RPMI7951 (cell line): ENCODE results near the gene HK2. TPM values are rescaled to one million over a fixed set of nuclear protein-coding genes. Genes with fewer than 3 reads are reported as not detected.

Experiments
- DNase-seq: peaks from one replicate; pipeline ENCODE4 v3.0.0-alpha.2; 2012; ENCODE audit warnings: low read depth
- total RNA-seq: library from RNA; depleted of rRNA; stranded (reverse); fragments of >200 nt; shearing (Covaris generic); gene quantifications from 2 replicates; pipeline ENCODE4 v1.2.3, GENCODE V29; 2014

Gene HK2
- total RNA-seq, 1 experiment from 2014 or later: 16.5 TPM

DNA sequence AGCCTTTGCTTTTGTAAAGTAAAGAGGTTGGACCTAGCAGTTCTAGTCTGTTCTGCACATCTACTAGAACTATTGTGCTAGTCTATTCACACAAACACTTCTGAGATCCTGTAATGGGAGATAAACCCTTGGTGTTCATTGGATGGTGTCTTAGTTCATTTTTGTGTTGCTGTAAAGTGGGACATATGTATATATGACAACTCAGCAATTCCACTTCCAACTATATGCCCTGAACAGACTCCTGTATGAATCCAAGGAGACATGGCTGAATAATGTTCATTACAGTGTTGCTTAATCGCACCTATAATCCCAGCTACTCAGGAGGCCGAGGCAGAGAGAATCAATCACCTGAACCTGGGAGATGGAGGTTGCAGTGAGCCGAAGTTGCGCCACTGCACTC, 23.3 kb downstream of the HK2 start:
- DNase-seq: no peak

DNA sequence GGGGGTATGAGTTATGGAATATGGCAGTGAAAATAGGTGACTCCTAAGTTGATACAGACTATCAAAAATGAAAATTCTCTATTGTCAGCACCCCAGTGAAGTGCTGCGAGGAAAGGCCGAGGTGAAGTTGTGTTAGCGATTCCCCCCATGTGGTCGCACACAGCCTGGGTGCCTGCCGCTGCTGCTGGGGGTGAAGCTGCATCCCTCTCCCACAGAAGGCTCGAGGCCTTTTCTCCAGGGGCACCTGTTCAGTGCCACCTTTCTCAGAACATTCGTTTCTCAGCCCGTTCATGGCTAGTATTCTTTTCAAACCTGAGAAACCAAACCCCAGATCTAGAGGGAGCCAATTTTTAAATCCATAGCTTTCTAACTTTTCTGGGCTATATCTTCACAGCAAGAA, 23.8 kb downstream of the HK2 start:
- no peak for DNase-seq

DNA sequence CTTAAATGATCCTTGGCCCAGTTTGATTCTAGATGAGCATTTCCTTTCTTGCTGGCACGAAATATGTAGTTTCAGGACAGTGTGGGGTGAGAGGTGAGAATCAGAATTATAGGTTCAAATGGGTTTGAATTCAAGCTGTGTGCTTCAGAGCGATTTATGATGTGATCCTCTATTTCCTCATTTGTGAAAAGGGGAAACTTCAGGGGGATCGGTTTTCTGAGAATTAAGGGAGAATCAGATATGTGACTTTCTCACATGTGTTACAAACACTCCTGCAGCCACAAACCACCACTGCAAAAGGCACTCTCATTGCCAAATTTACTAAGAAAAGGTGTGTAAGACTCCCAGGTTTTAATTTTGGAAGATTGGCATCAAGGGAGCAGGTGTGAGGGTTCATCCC, 24.4 kb downstream of the HK2 start:
- DNase-seq: no peak

DNA sequence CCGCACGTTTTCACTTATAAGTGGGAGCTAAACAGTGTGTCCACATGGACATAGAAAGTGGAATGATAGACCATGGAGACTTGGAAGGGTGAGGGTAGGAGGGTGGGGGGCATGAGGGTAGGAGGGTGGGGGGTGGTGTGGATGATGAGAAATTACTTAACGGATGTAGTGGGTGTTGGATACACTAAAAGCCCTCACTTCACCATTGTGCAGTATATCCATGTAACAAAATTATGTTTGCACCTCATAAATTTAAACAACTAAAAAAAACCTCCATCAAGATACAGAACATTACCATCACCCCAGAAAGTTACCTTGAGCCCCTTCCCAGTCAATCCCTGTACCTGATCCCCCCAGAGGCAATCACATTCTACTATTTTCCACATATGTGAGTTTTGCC, 26.2 kb downstream of the HK2 start:
- DNase-seq: no peak

DNA sequence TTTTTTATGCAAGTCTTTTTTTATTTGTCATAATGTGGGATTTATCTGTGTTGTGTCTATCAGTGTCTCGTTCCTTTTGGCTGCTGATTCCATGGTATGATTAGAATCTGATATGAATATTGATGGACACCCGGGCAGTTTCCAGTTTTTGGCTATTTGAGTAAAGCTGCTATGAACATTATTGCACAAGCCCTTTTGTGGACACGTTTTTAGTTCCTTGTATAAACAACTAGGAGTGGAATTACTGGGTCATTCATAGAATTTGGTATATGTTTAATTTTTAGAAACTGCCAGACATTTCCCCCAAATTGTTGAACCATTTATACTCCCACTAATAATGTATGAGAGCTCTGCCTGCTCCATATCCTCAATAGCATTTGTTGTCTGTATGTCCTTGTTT, 26.6 kb downstream of the HK2 start:
- no peak for DNase-seq

DNA sequence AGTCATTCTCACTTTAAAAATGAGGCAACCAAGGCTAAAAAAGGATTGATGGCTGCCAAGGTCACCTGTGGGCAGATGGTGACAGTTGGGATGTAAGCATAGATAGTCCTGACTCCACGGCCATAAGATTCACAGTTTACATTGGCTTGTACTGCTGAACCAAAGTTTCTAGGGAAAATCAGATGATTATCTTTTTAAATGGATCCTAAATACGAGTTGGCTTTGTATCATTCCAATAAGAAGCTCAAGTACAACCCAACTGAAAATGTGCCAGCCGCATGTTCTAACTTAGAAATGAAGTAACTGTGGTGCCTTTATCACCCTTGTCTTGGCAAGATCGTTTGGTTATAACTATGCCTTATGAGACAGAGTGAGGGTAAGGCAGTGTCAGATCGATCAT, 27.6 kb downstream of the HK2 start:
- no peak for DNase-seq

DNA sequence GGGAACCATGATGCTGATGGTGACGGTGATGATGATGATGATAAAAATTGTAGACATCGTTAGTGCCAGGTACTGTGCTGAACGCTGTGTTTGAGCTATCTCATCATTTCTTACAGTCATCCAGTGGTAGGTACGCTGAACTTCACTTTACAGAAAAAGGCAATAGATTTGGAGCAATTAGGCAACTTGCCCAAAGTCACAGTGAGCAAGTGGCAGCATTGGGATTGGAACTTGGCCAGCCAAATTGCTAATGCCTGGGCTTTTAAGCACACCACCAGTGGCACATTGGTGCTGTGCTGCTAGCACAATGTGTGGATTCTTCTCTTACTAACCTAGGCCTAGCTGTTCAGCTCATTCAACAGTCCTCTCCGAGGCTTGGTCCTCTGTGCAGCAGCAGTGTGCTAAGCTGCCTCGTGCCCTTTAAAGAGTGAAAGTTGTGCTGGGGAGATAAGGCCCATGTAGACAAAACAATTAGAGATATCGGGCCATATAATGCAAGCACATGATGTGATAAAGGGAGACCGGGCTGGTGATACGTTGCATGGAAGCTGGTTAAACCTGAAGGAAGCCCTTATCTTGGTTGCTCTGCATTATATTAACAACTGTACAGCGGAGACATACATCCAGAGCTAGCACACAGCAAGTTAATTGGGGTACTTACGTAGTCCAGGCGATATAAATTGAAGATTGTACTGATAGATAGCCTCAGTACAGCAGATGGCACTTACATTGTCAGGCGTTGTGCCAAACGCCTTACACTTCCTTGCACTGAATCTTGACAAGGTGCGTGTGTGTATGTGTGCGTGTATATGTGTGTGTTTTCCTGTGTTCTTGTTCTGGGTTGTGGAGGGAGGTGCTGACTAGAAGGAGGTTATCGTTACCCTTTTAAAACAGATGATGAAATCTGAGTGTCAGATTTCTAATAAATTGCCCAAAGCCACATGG, 28.4 kb downstream of the HK2 start:
- no peak for DNase-seq

DNA sequence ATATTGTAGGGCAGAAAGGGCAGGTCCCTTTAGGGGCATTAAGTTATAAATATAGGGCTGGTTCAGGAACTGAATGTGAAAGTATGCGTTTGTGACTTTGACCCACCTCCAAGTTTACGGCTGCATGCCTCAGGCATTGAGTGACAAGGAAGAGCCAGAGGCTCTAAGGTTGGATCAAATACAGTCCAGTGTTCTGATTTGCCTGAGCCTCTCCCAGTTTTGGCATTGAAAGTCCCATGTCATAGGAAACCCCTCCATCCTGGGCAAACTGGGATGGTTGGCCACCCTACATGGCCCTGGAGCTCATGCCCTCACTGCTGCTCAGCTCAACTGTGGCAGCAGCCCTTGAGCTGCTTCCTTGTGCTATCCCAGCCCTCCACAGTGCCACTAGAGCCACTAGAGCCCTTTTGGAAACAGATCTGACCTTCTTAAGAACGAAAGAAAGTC, 29.9 kb downstream of the HK2 start:
- no peak for DNase-seq

DNA sequence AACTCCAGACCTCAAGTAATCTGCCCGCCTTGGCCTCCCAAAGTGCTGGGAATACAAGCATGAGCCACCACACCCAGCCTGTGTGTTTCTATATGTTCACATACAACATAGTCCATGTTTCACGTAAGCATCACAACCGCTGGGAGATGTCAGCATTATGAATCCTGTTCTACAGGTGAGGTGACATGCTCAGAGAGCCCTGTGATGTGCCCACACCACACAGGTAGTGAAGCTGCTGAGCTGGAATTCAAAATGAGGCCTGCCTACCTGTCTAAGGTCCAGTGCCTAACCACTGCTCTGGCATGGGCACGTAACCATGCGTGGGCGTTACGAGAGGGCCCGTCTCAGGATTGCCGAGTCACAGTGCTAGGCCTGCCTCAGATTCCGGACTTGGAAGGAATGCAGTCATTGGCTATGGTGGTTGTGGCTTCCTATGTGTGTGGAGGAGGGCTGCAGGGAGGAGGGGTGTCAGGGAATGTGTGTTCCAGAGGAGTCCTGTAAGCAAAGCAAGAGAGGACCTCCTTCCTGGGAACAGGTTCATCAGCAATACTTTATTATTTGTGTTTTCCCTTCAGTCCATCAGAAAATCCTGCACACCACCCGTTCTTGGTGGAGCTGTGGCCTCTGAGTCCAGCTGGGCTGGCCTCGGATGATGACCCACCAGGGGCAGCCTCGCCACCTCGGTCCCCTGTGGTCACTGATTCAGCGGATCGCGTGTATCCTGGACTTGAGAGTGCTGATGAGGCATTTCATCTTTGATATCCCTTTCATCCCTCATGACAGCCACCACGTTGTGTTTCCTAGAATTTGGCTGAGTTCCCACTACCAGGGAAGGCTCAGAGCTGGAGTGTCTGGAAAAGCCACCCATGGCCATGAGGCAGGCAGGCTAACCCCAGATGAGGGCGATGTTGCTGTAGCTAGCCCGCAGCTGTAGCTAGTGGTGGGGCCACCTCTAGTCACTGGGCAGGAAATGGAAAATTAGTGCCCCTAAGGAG, 31.1 kb downstream of the HK2 start:
- peak; percentile 99 for DNase-seq

DNA sequence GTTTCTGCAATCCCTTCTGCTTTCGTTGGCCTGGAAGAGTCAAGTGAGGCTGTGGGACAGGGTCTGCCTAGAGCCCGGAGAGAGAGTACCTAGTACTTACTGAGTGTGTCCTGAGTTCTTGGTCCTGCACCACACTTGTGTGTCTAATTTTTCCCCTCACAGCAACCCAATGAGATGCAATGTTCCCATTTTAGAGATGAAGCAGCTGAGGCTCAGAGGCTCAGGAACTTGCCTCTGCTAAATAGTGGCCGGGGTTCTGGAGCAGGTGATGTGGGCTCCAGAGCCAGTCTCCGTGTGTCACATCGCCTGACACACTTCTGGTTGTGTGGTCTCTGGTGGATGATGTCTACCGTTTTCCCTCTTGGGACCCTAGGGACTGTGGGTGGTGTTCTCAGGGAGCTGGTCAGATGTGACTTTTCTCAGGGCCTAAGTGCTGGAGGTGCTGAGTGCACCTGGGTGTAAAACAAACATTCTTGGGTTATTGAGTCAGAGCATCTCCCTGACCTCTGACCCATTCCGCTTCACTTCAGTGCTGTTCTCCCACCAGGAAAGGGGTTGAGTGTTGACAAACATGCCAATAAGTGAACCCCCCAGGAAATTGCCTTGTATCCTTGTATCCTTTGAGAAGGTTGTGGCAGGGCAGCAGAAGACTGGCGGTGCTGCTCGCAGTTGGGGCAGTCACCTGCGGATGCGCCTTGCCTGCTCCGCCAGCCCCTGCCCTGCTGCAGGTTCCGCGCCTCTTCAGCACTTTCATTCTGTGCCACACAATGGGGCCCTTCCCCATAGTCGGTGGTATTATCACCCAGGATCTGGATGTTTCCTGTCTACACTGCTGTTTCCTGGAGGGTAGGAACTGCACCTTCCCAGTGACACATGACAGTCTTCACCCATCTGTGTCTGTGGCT, 32.1 kb downstream of the HK2 start:
- peak; percentile 57 for DNase-seq

DNA sequence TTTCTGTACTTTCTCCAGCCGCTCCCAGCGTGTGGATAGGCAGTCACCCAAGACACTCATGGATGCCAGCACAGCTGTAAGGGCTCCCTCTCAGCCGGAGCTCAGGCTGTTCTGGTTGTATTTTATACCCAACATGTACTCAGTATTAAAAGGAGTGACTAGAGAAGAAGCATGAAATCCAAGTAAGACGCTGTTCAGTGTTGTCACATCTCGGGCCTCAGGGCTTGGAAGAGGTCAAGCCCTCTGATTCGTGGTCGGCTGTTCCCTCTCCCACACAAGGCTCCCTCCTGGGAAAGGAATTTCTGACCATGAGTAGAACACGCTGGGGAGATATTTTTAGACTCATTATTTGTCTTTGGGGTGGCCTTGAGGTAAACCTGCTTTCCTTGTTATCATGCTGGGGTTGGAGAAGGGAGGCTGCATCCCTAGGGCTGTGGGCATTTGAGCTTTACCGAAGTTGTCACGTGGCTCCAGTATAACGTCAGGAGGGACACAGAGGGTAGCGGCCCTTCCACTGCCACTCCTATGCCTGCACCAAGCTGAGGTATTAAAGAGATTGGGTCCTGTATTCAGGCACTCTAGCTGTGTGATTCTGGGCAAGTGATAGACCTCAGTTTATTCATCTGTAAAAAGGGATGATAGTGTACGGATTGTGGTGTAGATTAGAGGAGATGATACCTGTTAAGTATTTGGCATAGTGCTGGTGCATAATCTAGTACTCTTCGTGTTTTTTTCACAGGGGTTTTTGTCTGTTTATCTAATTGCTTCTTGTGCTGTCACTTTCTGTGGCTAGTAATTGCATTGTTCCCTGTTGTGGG, 34.1 kb downstream of the HK2 start:
- DNase-seq: peak; percentile 99

DNA sequence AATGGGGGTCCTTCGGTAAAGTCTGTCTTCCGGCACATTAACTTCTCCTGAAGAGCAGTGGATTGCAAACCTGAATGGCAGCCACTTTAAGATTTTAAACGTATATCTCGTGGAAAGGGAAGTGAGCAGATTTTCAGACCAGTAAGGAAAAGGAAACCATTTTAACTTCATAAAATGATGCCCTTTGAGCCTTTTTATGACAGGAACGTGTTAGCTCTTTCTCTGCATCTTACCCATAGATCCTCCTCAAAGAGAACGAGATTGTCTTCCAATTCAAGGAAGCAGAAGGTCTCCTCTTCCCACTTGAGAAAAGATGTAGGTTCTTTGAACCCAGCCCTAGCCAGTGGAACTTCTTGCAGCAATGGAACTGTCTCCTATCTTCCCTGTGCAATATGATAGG, 35.6 kb downstream of the HK2 start:
- DNase-seq: no peak

DNA sequence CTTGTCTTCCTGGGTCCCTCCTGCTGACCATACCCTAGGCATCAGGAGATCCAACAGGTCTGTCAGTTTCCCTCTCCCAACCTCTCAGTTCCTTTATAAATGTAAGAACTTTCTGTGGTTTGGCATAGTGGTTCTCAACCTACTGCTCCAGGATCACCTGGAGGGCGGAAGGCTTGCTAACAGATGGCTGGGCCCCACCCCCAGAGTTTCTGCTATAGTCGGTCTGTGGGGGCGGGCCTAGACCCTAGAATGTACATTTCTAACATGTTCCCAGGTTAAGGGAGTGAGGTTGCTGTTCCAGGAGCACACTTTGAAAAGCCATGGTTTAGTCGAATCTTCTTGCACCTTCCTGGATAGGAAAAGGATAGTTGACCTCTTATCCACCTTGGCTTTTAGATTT, 37.0 kb downstream of the HK2 start:
- no peak for DNase-seq

DNA sequence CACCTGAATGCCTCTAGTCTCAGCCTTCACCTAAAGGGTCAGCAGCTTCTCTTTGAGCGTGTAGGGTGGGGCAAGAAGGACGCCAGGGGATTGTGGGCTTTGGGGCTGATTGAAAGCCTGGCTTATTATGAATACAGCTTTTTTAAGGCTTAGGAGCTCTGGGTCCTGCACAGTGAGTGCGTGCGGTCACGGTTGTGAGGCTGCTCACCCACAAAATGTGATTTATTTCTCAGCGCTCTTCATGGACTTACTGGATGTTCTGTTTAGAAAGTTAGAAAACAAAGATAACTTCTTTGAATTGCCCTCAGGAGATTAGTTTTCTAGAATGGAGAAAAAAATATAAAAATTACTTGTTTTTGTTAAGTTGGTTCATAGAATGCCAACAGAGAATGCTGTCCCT, 37.5 kb downstream of the HK2 start:
- DNase-seq: no peak

DNA sequence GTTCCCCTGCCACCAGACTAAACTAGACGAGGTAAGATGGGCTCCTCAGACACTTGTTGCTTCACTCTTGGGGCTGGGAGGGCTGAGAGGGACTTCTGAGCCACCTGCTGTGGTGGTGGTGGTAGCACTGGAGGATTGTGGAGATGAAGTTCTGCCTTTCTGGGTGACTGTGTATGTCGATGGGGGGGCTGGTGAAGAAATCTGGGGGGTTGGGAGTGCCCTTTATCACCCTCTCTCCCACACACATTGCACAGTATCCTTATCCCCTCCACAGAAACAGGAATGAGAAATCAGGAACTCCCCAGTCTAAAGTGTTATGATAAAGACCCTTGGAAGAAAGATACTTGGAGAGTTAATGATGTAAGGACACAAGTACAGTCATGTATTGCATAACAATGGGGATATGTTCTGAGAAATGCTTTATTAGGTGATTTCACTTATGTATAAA, 38.5 kb downstream of the HK2 start:
- DNase-seq: no peak

DNA sequence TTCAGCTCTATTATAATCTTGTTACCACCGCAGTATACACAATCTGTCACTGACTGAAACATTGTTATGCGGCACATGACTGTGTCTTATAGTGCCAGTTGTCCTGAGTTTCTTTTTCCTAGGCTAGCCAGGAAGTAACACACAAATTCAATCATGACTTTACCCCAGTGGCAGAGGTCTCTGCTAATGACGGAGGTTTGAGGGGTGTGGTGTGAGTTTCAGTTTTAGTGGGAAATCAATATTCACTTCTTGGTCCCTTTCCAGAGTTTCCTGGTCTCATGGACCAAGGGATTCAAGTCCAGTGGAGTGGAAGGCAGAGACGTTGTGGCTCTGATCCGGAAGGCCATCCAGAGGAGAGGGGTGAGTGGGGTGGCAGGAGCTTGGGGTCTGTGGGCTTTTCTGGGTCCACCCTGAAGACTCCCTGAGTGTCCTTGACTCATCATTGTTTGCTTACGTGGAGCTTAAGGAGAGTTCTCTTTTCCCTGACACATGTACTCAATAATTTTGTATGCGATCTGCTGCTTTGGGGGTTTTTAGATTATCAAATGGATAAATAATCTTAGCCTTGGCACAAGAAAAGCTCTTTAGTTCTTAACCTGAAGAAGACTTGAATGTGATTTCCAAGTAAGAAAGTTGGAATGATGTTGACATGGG, 39.2 kb downstream of the HK2 start:
- DNase-seq: no peak

DNA sequence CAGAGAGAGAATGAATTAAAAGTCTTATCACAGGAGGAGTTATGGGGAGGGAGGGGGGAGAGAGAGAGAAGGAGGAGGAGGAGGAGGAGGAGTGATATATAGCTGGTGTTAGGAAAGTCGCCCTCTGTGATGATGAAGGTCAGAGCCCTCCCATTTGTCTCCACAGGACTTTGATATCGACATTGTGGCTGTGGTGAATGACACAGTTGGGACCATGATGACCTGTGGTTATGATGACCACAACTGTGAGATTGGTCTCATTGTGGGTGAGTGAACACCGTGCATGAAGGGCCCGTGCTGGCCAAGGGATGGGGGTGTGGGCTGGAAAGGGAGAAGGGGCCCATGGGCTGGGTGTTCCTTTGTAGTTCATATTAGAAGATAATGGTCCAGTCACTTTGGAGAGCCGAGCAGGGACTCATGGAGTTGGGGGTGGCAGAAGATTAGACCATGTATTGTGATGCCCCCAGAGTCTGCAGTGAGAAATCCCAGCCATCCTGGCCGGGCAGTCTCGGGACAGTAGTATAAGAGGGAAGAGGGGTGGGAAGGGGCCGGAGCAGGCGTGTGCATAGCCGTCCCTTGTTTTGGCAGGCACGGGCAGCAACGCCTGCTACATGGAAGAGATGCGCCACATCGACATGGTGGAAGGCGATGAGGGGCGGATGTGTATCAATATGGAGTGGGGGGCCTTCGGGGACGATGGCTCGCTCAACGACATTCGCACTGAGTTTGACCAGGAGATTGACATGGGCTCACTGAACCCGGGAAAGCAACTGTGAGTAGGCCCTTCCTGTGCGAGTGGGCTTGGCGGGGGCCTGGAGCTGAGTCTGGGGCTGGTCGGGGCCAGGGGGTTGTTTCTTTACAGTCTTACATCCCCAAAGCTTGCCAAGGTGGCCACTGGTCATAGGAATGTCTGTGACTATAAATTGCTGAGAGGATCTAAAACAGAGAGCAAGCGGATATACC, 40.0 kb downstream of the HK2 start:
- DNase-seq: peak; percentile 45

DNA sequence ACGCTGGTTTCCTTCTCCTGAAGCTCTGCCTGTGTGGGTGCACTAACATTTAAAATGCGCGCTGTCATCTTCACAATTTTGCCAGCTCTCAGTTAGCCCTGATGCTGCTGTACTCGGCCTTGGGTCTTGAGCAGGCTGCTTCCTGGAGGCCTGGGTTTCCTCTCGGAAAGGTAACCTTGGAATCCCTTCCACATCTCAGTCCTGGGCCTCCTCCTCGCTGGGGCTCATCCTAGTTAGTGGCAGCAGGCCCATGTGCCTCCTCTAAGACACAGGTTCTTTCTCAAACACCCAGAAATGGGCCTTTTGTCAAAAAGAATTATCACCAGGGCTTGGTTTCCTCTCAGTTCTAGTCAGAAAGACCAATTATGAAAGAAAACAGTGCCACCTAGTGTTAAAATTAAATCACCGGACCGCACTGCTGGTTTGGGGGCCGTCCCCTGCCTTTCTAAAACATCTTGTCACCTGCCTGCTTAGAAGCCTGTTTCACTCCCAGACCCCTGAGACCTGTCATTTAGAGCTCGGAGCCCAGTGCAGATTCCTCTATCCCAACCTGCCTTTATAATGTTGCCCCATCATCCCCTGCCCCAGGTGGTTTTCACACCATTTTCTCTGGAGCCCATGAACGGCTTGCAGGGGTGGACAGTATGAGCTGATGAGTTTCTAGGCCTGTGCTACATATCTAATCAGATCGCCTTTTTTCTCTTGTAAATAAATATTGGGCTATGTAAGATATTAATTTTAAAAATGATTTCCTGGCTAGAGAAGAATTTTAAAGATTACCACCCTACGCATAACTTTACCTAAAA, 42.4 kb downstream of the HK2 start:
- DNase-seq: peak; percentile 67
